ENCODE results near the gene GON4L.

GRCh38 chr1:155858800-155859233 is 1.8 kb upstream of the GON4L start:
- TF ChIP-seq POLR2A (IDR thresholded peaks at IDR 0.05), result no peak
- TF ChIP-seq CTCF (IDR thresholded peaks at IDR 0.05), result no peak

All from heart left ventricle (tissue), 13 donors.